HepG2 (cell line): ENCODE measurements around the gene TMEM250. TPM values are rescaled to one million over a fixed set of nuclear protein-coding genes. Genes with fewer than 3 reads are reported as not detected.

Source experiments
- CREB1 ChIP-seq, 2 experiments: fragments of 450-650 bp in 1 of 2; IDR thresholded peaks; 2 replicates each; pipeline ENCODE4 v1.6.1; 2016 to 2017; ENCODE audit warnings: control low read depth in 1 of 2, mild to moderate bottlenecking in 1 of 2, missing compliant biosample characterization in 1 of 2, missing genetic modification characterization in 1 of 2
- CSRNP1 ChIP-seq: sonication (generic); formaldehyde crosslinking; IDR thresholded peaks from 2 replicates; pipeline ENCODE4 v1.8.1; 2023; ENCODE audit warnings: mild to moderate bottlenecking, missing genetic modification reagents
- EED ChIP-seq: sonication (generic); formaldehyde crosslinking; IDR thresholded peaks from 2 replicates; pipeline ENCODE4 v1.5.0; 2020; ENCODE audit warnings: mild to moderate bottlenecking, missing genetic modification reagents
- HNF4A ChIP-seq: sonication (generic); formaldehyde crosslinking; IDR thresholded peaks from 2 replicates; pipeline ENCODE4 v1.4.0; 2020; ENCODE audit warnings: missing genetic modification reagents
- JUND ChIP-seq: sonication (generic); formaldehyde crosslinking; IDR thresholded peaks from 2 replicates; pipeline ENCODE4 v1.8.0; 2022; ENCODE audit warnings: mild to moderate bottlenecking, missing genetic modification reagents
- MAFG ChIP-seq: sonication (generic); formaldehyde crosslinking; IDR thresholded peaks from 2 replicates; pipeline ENCODE4 v1.5.1; 2020; ENCODE audit warnings: mild to moderate bottlenecking, missing genetic modification reagents
- NRL ChIP-seq: sonication (generic); formaldehyde crosslinking; IDR thresholded peaks from 2 replicates; pipeline ENCODE4 v1.5.0; 2020; ENCODE audit warnings: missing genetic modification reagents, mild to moderate bottlenecking, moderate library complexity, borderline replicate concordance
- PHF21A ChIP-seq: sonication (generic); formaldehyde crosslinking; IDR thresholded peaks from 2 replicates; pipeline ENCODE4 v1.5.0; 2020; ENCODE audit warnings: mild to moderate bottlenecking, missing genetic modification reagents
- PLRG1 ChIP-seq: fragments of 450-650 bp; conservative IDR thresholded peaks from 2 replicates; pipeline ENCODE4 v1.6.1; 2016
- ZBTB46 ChIP-seq: sonication (generic); formaldehyde crosslinking; IDR thresholded peaks from 2 replicates; pipeline ENCODE4 v1.4.0; 2020; ENCODE audit warnings: mild to moderate bottlenecking, missing genetic modification reagents, borderline replicate concordance
- ZC3H4 ChIP-seq: sonication (generic); formaldehyde crosslinking; IDR thresholded peaks from 2 replicates; pipeline ENCODE4 v1.4.0; 2020; ENCODE audit warnings: missing genetic modification reagents, borderline replicate concordance
- ZFP62 ChIP-seq: sonication (generic); formaldehyde crosslinking; IDR thresholded peaks from 2 replicates; pipeline ENCODE4 v1.4.0; 2020; ENCODE audit warnings: missing genetic modification reagents
- ZNF124 ChIP-seq: sonication (generic); formaldehyde crosslinking; IDR thresholded peaks from 2 replicates; pipeline ENCODE4 v1.4.0; 2020; ENCODE audit warnings: missing genetic modification reagents
- ZNF280B ChIP-seq: sonication (generic); formaldehyde crosslinking; IDR thresholded peaks from 2 replicates; pipeline ENCODE4 v1.5.0; 2020; ENCODE audit warnings: missing genetic modification reagents, mild to moderate bottlenecking, borderline replicate concordance
- ZNF552 ChIP-seq: sonication (generic); formaldehyde crosslinking; IDR thresholded peaks from 2 replicates; pipeline ENCODE4 v1.9.0; 2022; ENCODE audit warnings: missing genetic modification reagents, mild to moderate bottlenecking, borderline replicate concordance
- ZNF567 ChIP-seq: sonication (generic); formaldehyde crosslinking; IDR thresholded peaks from 2 replicates; pipeline ENCODE4 v1.8.1; 2023; ENCODE audit warnings: mild to moderate bottlenecking, missing genetic modification reagents, borderline replicate concordance
- ZNF614 ChIP-seq: IDR thresholded peaks from 2 replicates; pipeline ENCODE4 v1.6.1; 2018; ENCODE audit warnings: missing biosample characterization, missing genetic modification reagents, inconsistent platforms, borderline replicate concordance
- ZNF7 ChIP-seq: IDR thresholded peaks from 2 replicates; pipeline ENCODE4 v1.6.1; 2016; ENCODE audit warnings: missing biosample characterization, missing genetic modification reagents
- ZNF773 ChIP-seq: sonication (generic); formaldehyde crosslinking; IDR thresholded peaks from 2 replicates; pipeline ENCODE4 v1.4.0; 2020; ENCODE audit warnings: missing genetic modification reagents, borderline replicate concordance
- polyA plus RNA-seq, 8 experiments: library from polyadenylated mRNA; depleted of rRNA in 3 of 8; stranded (reverse) in 7 of 8; unstranded in 1 of 8; fragments of >200 nt; fragmentation: Illumina TruSeq in 4 of 8; extraction: Trizol in 4 of 8; gene quantifications; 2 replicates each; pipeline versions ENCODE4 v1.2.1 to v1.2.3, GENCODE V29; 2011 to 2016; ENCODE audit warnings: low read depth in 4 of 8, missing spikeins in 1 of 8, mixed read lengths in 1 of 8; ENCODE audit not compliant: insufficient read depth in 1 of 8
- total RNA-seq, 5 experiments: library from RNA; depleted of rRNA; stranded (reverse); fragments of >200 nt; fragmentation: Illumina TruSeq; extraction: Trizol; gene quantifications; 2 replicates each; pipeline ENCODE4 v1.2.3, GENCODE V29; 2016; ENCODE audit warnings: low read depth in 1 of 5
- TF ChIP-seq, protein P1 (sequence below), 2 experiments: sonication (generic) in 1 of 2; formaldehyde crosslinking in 1 of 2; IDR thresholded peaks; 2 replicates each; pipeline versions ENCODE4 v1.4.0 to v1.6.1; 2018 to 2020; ENCODE audit warnings: missing genetic modification reagents in 2 of 2, borderline replicate concordance in 1 of 2, low read depth in 1 of 2, mild to moderate bottlenecking in 1 of 2, missing biosample characterization in 1 of 2
- TF ChIP-seq, protein P2 (sequence below): sonication (generic); formaldehyde crosslinking; IDR thresholded peaks from 2 replicates; pipeline ENCODE4 v1.5.0; 2020; ENCODE audit warnings: missing genetic modification reagents, mild to moderate bottlenecking, borderline replicate concordance

TMEM250 gene
- total and polyA plus RNA-seq, 2 of the 13 experiments (the other 11 are each of a cell fraction or from before 2014, with no cell fraction given): 5.5 to 13.9 TPM

- TF ChIP-seq, protein P1, sequence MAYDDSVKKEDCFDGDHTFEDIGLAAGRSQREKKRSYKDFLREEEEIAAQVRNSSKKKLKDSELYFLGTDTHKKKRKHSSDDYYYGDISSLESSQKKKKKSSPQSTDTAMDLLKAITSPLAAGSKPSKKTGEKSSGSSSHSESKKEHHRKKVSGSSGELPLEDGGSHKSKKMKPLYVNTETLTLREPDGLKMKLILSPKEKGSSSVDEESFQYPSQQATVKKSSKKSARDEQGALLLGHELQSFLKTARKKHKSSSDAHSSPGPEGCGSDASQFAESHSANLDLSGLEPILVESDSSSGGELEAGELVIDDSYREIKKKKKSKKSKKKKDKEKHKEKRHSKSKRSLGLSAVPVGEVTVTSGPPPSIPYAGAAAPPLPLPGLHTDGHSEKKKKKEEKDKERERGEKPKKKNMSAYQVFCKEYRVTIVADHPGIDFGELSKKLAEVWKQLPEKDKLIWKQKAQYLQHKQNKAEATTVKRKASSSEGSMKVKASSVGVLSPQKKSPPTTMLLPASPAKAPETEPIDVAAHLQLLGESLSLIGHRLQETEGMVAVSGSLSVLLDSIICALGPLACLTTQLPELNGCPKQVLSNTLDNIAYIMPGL (CRISPR knock-in tag; IDR thresholded peaks at IDR 0.05; ENCODE audit: borderline replicate concordance in 1 of 2, low read depth in 1 of 2): peak; percentile 49 to 50; a peak in 3 of 4 replicates
- TF ChIP-seq EED (peak; percentile 35; the same call in 1 of the 2 replicates), ZNF280B (CRISPR knock-in tag) (no peak), ZNF773 (CRISPR knock-in tag) (0 out of 2 replicates have a peak, but pooled peaks have one; percentile 20), CREB1 (IDR thresholded peaks at IDR 0.05) (no peak), CREB1 (CRISPR knock-in tag; IDR thresholded peaks at IDR 0.05) (no peak), PHF21A (peak; percentile 83), ZNF552 (CRISPR knock-in tag) (no peak), ZC3H4 (CRISPR knock-in tag) (no peak), ZFP62 (CRISPR knock-in tag) (no peak), HNF4A (peak; percentile 42; the same call in 1 of the 2 replicates), PLRG1 (no peak), CSRNP1 (CRISPR knock-in tag) (peak; percentile 92; the same call in 1 of the 2 replicates), ZNF7 (CRISPR knock-in tag) (no peak), MAFG (CRISPR knock-in tag) (no peak), ZNF614 (CRISPR knock-in tag) (no peak), ZNF124 (CRISPR knock-in tag) (peak; percentile 47; the same call in 1 of the 2 replicates), ZNF567 (CRISPR knock-in tag) (no peak), NRL (peak; percentile 13; the same call in 1 of the 2 replicates), JUND (CRISPR knock-in tag) (no peak), ZBTB46 (no peak)
- TF ChIP-seq, protein P2, sequence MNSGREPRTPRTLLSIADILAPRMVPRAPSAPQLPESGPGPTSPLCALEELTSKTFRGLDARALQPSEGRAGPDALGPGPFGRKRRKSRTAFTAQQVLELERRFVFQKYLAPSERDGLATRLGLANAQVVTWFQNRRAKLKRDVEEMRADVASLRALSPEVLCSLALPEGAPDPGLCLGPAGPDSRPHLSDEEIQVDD (CRISPR knock-in tag): no peak
Measured at GRCh38 chr9:136093995-136094881, 24.4 kb downstream of the TMEM250 start (continued).
